GM19468 (cell line): ENCODE measurements around the gene COL5A1.
"Not testable (repeated sequence)": the region's sequence is repeated elsewhere in the genome, so short reads cannot be mapped to it uniquely, and the experiment has no call there.

Source experiments
- ATAC-seq: cut with Tn5 transposase; IDR thresholded peaks from one replicate; pipeline ENCODE4 v1.9.1; 2021; ENCODE audit warnings: mild to moderate bottlenecking, moderate library complexity, moderate number of reproducible peaks; ENCODE audit not compliant: unreplicated experiment; ENCODE audit errors: extremely low read depth

The COL5A1 gene

GRCh38 chr9:134637696-134638501 is 3.7 kb upstream of the COL5A1 start:
- no peak for ATAC-seq

GRCh38 chr9:134638502-134639090 is 3.0 kb upstream of the COL5A1 start:
- ATAC-seq = no peak

GRCh38 chr9:134639994-134640393 is 1.6 kb upstream of the COL5A1 start:
- no peak for ATAC-seq

DNA sequence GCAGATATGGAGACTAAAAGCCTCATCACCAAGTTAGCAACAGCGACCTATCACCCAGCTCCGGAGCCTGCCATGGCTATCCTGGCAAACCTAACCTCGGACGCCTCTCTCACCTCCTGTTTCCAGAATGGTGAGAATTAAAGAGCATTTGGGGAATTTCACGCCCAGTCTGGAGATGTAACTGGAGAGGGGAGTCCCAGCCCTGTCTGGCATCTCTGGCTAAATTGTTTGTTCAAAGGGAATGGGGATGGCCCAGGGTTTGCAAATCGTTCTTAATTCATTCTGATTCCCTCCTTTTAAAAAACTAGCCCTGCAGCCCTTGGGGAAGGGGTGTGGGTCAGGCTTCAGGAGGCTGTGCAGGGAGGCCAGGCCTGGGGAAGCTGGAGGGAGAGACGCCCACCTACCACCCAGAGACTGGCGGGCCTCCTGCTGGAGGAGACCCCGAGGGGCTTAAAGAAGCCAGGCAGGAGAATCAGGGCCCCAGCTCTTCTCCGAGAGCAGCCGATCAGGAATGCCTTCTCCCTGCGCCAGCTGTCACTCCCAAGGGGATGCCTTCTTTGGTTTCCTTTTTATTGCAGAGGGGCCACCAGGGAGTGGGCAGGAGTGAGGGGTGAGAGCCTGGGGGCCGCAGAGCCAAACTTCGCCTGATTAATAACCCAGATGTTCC is 964 bp upstream of the COL5A1 start:
- no peak for ATAC-seq

- ATAC-seq = no peak
Measured at GRCh38 chr9:134641990-134642384, 384 bp downstream of the COL5A1 start.

DNA sequence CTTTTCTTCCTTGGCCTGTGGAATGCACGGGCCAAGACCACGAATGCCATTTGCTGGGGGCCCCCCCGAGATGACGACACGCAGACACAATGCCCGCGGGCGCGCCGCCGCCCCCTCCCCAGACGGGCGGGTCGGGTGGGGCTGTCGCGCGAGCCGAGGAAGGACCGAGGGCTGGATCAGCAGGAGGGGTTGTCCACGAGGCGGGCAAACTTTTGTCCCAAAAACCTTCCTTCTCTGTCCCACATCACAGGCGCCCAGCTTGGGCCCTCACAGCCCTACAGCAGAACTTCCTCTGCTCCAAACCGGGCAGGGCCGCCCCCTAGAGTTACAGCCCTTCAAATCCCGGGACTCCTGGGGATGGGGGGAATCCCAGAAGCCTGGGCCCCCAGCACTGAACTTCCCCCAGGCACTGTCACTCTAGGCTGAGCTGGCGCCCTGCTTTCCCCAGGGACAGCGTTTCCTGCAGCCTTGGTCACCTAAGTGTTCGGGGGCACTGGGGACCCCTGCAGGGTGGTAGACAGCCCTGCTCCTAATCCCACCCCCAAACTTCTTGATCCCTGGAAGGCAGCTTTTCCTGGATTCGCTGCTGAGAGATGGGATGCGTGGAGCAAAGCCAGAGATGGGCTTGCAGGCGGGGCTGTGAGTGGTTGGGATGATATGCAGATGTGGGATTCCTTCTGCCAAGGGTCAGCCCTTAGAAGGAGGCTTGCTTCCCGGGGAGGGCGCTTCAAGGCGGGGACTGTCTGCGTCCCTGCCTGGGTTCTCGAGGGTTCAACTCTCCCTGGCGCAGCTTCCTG is 980 bp downstream of the COL5A1 start:
- no peak for ATAC-seq

DNA sequence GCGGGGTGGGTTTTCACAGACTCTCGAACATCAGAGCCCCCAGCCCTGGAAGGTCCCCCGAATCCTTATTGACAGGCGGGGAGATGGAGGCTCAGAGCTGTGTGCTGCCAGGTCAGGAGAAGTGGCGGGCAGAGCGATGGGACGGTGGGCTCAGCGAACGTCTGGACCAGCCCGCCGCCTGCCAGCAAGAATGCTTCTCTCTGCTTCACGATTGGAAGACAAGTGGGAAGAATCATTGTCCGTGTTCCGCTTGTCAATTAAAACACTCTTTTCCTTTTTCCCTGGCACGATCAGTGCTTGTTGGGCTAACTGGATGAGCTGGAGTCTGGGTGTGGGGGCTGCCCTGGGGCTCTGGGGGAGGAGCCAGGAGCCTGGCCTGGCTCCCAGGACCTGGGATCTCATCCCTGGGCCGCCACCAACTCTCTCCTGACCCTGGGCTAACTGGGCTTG is 1.6 kb downstream of the COL5A1 start:
- ATAC-seq = no peak

DNA sequence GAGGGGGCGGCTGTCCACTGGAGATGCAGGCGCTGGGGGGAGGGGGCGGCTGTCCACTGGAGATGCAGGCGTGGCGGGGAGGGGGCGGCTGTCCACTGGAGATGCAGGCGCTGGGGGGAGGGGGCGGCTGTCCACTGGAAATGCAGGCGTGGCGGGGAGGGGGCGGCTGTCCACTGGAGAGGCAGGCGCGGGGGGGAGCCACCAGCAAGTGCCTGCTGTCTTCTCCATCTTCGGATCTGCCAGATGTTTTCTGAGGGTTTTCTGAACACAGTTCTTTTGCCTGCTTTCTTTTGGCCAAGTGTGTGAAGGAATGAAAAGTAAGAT is 2.8 kb downstream of the COL5A1 start:
- ATAC-seq = not testable (repeated sequence)

DNA sequence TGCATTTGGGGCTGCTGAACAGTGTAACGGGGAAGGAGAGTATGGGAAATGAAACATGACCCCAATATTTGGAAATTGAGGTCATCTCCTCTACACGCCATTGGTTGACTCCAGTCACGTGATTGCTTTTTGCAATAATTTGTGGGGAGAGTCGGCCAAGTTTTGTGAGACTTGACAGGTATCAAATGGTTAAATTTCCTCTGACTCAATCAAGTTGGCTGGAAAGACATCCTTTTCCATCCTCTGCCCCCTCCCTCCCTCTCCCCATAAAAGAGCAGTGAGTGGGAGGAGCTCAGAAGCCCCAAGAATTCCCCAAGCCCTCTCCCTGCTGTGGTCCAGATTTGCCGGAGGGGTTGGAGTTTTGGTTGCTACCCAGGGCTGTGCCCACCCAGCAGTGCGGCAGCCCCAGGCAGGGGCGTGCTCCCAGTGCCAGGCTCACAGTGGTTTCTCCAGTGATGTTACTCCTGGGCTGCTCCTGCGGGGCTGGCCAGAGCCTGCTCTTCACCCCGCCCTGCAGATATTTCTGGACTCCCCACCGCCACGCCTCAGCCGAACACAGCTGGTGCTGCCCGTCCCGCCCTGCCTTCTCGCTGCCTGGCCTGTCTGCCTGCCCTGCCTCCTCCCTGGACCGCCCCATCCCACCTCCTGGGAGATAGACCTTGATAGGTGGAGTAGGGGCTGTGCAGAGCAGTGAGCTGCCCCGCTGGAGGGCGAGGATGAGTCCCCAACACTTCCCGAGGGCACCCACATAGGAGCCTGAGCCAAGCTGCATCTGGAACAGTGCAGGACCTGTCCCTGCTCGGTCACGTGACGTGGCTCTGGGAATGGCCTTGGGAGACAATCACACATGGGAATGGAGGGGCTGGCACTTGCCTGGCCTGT is 3.4 kb downstream of the COL5A1 start:
- ATAC-seq = no peak

GRCh38 chr9:134645607-134646365 is 4.2 kb downstream of the COL5A1 start:
- ATAC-seq = no peak

DNA sequence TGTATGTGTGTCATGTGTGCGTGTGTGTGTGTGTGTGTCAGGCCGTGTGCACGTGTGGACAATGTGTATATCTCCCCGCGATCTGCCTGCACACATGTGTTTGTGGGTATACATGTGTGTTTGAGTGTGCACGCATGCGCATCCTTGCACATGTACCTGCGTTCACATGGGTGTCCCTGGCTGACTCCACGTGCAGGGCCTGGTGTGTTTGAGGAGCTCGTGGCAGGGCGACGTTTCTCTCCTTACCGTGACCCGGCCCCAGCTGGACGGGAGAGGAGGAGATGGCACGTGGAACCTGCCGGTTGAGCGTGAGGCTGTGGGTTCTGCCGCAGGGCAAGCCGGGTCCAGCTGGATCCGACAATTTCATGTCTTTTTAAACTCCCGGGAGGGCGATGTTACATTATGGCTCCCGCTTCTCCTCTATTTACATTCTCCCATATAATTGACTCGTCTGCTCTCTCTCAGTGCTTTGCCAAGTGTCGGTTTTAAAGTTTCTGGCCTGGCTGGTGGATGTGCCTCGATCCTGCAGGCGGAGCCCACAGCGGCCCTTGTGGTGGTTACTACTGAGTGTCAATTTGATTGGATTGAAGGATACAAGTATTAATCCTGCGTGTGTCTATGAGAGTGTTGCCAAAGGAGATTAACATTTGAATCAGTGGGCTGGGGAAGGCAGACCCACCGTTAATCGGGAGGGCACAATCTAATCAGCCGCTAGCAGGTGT is 5.9 kb downstream of the COL5A1 start:
- no peak for ATAC-seq

GRCh38 chr9:134648701-134649530 is 7.3 kb downstream of the COL5A1 start:
- ATAC-seq = no peak

DNA sequence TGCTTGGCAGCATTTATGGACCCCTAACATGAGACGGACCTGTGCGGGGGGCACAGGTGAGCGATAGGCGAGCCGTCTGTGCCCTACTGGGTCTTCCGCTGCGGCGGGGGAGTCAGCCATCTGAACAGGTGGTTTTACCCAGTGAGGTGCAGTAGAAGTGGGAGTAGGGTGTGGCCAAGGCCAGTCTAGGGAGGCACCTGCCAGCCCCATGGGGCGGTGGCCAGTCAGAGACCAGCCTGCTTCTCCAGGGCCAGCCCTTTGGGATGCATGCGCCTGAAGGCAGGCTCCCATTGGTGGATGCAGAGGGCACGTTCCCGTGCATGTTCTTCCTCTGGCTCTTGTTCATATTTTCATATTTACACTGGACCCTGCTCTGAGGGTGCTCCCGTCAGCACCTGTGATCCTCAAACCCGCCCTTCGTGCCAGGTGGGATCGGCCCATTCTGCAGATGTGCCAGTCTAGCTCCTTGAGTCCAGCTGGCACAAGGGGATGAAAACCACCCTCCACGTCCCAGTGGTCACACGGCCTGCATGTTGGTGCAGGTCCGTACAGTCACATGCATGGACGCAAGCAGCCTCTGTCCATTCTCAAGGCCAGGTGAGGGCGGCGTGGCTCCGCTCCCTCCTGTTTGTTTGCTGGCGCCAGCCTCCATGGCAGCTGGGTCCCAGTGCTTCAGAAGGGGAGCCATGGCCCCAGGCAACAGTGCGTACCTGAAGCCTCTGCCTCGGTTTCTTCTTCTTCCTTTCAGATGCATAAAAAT is 9.0 kb downstream of the COL5A1 start:
- ATAC-seq = no peak

GRCh38 chr9:134651226-134651905 is 9.8 kb downstream of the COL5A1 start:
- ATAC-seq = no peak

GRCh38 chr9:134652291-134653225 is 11.0 kb downstream of the COL5A1 start:
- no peak for ATAC-seq
